GM12875 (cell line): ENCODE results near the gene EFL1.

ENCODE experiments used
- H3K4me3 ChIP-seq: one replicate; pipeline ENCODE4 v1.5.1; 2011; ENCODE audit warnings: low read depth, low read length, control low read depth
- TF ChIP-seq, protein P1 (sequence below): IDR thresholded peaks from 2 replicates; pipeline ENCODE4 v1.5.1; 2011; ENCODE audit warnings: low read depth, mild to moderate bottlenecking, control low read depth, inconsistent platforms, low read length, moderate library complexity, borderline replicate concordance; ENCODE audit not compliant: insufficient read depth

EFL1 gene

DNA sequence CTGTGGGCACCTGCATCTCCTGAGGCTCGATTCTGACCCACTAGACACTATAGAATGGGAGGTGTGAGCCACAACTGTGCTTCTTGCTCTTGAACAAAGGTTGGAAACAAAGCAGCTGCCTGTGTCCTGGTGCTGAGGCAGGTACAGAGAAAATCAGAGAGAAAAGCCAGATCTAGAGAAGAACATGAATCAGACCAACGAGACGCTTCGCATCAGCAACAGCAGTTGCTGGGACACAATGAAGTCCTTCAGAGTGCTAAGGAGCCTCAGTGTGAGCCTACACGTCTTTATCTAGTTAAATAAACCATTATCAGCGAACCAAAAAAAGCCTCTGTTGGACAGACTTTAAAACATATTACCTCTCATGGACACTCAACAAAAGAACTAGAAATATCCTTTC is 130.4 kb downstream of the EFL1 start:
- TF ChIP-seq, protein P1, sequence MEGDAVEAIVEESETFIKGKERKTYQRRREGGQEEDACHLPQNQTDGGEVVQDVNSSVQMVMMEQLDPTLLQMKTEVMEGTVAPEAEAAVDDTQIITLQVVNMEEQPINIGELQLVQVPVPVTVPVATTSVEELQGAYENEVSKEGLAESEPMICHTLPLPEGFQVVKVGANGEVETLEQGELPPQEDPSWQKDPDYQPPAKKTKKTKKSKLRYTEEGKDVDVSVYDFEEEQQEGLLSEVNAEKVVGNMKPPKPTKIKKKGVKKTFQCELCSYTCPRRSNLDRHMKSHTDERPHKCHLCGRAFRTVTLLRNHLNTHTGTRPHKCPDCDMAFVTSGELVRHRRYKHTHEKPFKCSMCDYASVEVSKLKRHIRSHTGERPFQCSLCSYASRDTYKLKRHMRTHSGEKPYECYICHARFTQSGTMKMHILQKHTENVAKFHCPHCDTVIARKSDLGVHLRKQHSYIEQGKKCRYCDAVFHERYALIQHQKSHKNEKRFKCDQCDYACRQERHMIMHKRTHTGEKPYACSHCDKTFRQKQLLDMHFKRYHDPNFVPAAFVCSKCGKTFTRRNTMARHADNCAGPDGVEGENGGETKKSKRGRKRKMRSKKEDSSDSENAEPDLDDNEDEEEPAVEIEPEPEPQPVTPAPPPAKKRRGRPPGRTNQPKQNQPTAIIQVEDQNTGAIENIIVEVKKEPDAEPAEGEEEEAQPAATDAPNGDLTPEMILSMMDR: no peak
- no peak overlapping the region for H3K4me3 ChIP-seq

DNA sequence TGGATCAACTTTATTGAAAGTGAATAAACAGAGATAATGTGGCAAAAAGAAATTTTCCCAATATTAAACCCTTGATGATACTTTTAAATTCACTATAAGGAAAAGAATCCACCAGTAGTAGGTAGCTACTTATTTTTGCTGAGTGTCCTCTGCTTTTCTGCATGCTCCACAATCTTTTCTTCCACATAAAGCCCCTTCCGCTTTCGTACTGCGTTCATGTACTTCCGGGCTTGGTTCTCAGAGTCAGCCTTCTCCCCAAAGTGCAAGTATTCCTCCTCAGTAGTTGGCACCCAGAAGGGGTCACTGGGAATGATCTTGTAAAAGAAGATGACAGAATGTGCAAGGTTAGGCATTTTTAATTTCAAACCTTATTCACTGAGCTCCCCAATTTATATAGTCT is 132.3 kb downstream of the EFL1 start:
- no peak overlapping the region for H3K4me3 ChIP-seq
- TF ChIP-seq, protein P1: no peak

DNA sequence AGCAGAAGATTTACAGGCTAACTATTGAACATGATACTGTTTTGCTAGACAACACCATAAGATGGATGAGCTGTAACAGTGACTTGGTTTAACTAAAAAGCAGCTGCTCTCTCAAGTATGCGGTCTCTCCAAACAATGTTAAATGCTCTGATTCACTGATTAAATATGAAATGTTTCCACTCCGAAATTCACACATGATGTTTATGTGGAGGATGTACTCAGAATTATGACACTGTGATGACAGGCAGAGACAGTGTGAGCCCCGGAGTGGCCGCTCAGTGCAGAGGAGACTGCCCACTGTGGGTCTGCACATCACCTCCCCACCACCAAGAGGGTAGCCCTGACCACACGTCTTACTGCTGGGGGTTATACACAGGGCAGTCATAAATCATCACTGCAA is 132.8 kb downstream of the EFL1 start:
- TF ChIP-seq, protein P1: no peak
- no peak overlapping the region for H3K4me3 ChIP-seq

DNA sequence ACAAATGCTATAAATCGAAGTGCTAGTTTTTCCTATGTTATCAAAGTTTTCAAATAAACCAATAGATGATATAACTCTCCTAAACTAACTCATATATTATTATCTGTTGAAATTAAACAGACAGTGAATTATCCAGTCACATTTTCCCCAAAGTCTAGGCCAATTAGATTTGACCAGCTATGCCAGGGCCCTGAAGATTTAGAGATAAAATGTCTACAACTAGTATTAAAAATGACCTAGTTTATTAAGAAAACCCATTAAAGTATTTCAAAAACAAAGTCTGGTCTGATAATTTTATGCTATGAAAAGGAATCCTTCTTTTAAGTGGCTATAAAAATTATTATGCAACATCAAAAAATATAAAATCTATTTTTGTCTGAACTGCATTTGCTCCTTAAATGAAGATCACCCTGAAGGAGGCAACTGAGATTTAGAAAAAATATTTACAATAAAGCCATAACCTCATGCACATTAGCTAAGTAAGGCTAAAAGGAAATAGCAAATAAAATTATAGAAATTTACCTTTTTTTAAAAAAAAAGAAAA is 133.3 kb downstream of the EFL1 start:
- TF ChIP-seq, protein P1: no peak
- no peak overlapping the region for H3K4me3 ChIP-seq

DNA sequence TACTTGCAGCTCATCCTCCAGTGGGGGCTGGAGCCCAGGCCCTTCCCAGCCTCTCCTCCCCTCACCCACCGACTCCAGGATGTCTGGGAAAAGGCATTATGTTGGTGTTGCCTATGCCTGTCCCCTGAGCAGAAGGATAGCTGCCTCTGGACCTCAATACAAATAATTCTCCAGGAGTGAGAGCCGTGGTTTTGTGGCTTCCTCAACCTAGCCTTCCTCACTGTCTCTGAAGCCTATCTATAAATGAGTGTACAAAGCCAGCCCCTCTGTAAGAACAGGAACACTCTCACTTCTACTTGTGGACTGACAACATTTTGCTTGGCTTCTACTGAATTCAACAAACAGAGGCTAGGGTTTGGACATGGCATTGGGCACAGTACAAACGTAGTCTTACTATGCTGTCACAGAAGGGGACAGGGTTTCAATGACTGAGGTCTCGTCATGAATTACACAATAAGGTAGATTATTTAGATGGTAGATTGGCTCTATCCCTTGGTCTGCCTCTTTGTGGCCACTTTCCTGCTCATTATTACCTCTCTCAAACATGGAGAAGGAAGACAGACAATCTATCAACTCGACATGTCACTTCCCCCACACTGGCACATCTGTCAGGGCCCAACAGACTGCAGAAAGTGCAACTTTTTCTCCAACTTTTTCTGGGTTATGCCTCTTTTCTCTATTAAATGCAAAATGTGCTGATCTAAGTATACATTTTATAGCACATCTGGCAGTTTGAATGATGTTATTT is 134.0 kb downstream of the EFL1 start:
- no peak overlapping the region for H3K4me3 ChIP-seq
- TF ChIP-seq, protein P1: no peak

DNA sequence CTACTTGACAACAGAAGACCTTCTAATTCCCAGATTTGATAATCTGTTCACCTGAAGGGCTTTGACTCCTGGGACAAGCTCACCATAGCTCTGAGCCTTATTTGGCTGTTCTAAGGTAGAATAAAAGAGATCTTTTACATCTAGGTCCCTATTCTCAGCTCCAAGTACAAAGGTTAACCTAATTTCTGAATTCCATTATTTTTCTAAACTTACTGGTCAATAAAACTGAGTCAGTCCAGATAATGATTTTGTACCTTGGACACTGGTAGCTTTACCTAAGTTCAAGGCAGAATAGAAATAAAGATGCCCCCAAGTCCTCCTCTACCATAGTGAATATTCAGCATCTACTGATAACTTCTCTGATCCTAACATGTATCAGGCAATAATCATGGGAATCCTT is 135.0 kb downstream of the EFL1 start:
- H3K4me3 ChIP-seq: no peak overlapping the region
- TF ChIP-seq, protein P1: no peak

DNA sequence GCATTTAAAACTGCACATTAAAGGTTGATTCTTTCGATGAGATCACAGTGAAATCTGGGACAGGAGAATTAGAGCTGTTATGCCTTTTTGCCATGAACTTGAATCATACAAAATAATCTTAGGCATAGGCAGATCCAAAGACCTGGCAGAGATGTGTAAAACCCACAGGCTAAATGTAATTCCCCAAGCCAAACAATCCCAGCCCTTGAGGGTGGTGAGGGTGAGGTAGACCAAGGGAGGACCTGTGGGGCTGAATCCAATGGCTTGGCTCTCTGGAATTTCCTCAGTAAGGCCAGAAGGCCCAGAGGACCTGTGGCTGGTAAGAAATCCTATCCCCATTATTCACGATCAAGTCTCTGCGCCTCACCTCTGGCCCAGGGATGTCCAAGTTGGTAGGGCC is 136.2 kb downstream of the EFL1 start:
- H3K4me3 ChIP-seq: no peak overlapping the region
- TF ChIP-seq, protein P1: no peak
